ENCODE results near the gene SPATA32. TPM values are rescaled to one million over a fixed set of nuclear protein-coding genes. Genes with fewer than 3 reads are reported as not detected.

Gene SPATA32
- total RNA-seq, 1 donor, result 0.10 TPM

GRCh38 chr17:45225051-45225700, 36.7 kb downstream of the SPATA32 start:
- H3K4me1 ChIP-seq (ENCODE audit: insufficient read depth, low read length), result peaks cover 74% of the 10 kb centered on the region
- no peaks in the 10 kb centered on the region for H3K27me3 ChIP-seq (ENCODE audit: insufficient read depth, low read length)
- peak overlapping the region; percentile 96 for H3K4me3 ChIP-seq (ENCODE audit: low read length)
- no peaks in the 10 kb centered on the region for H3K9me3 ChIP-seq (ENCODE audit: low read depth, low read length)

- peaks cover 74% of the 10 kb centered on the region for H3K4me1 ChIP-seq (ENCODE audit: insufficient read depth, low read length)
- H3K4me3 ChIP-seq (ENCODE audit: low read length), result peak overlapping the region; percentile 96
- no peaks in the 10 kb centered on the region for H3K27me3 ChIP-seq (ENCODE audit: insufficient read depth, low read length)
- no peaks in the 10 kb centered on the region for H3K9me3 ChIP-seq (ENCODE audit: low read depth, low read length)
These were observed 37.2 kb downstream of the SPATA32 start for GRCh38 chr17:45224671-45225050.

GRCh38 chr17:45223539-45224528, 38.1 kb downstream of the SPATA32 start:
- Histone ChIP-seq H3K27me3 (ENCODE audit: insufficient read depth, low read length) (no peaks in the 10 kb centered on the region), H3K9me3 (ENCODE audit: low read depth, low read length) (no peaks in the 10 kb centered on the region), H3K4me3 (ENCODE audit: low read length) (peak overlapping the region; percentile 96), H3K4me1 (ENCODE audit: insufficient read depth, low read length) (peaks cover 74% of the 10 kb centered on the region)

- Histone ChIP-seq H3K9me3 (ENCODE audit: low read depth, low read length) (no peaks in the 10 kb centered on the region), H3K4me1 (ENCODE audit: insufficient read depth, low read length) (peaks cover 69% of the 10 kb centered on the region), H3K27me3 (ENCODE audit: insufficient read depth, low read length) (no peaks in the 10 kb centered on the region), H3K4me3 (ENCODE audit: low read length) (peak overlapping the region; percentile 96)
These were observed 38.8 kb downstream of the SPATA32 start for GRCh38 chr17:45222996-45223538.

GRCh38 chr17:45222289-45222995, 39.5 kb downstream of the SPATA32 start:
- Histone ChIP-seq H3K9me3 (ENCODE audit: low read depth, low read length) (no peaks in the 10 kb centered on the region), H3K4me3 (ENCODE audit: low read length) (peak overlapping the region; percentile 96), H3K4me1 (ENCODE audit: insufficient read depth, low read length) (peaks cover 63% of the 10 kb centered on the region), H3K27me3 (ENCODE audit: insufficient read depth, low read length) (no peaks in the 10 kb centered on the region)

- Histone ChIP-seq H3K4me1 (ENCODE audit: insufficient read depth, low read length) (peaks cover 58% of the 10 kb centered on the region), H3K4me3 (ENCODE audit: low read length) (peak overlapping the region; percentile 96)
These were observed 39.9 kb downstream of the SPATA32 start for GRCh38 chr17:45222014-45222288.

GRCh38 chr17:45221081-45222013, 40.5 kb downstream of the SPATA32 start, which contains the start of gene FMNL1:
Gene FMNL1, plus strand, starts transcription at chr17:45221885. Its CDS starts 240 bp downstream, at chr17:45222125.
- Histone ChIP-seq H3K27me3 (ENCODE audit: insufficient read depth, low read length) (no peaks in the 10 kb centered on the region), H3K9me3 (ENCODE audit: low read depth, low read length) (no peaks in the 10 kb centered on the region), H3K4me1 (ENCODE audit: insufficient read depth, low read length) (peaks cover 52% of the 10 kb centered on the region), H3K4me3 (ENCODE audit: low read length) (peak within 1 kb of the TSS; percentile 96)

More at GRCh38 chr17:45222014-45222288, 39.9 kb downstream of the SPATA32 start:
- Histone ChIP-seq H3K9me3 (ENCODE audit: low read depth, low read length) (no peaks in the 10 kb centered on the region), H3K27me3 (ENCODE audit: insufficient read depth, low read length) (no peaks in the 10 kb centered on the region)

- Histone ChIP-seq H3K4me1 (ENCODE audit: insufficient read depth, low read length) (peaks cover 41% of the 10 kb centered on the region), H3K9me3 (ENCODE audit: low read depth, low read length) (no peaks in the 10 kb centered on the region), H3K4me3 (ENCODE audit: low read length) (peak overlapping the region; percentile 96), H3K27me3 (ENCODE audit: insufficient read depth, low read length) (no peaks in the 10 kb centered on the region)
These were observed 41.8 kb downstream of the SPATA32 start for GRCh38 chr17:45220079-45220478.

GRCh38 chr17:45218895-45219661, 42.8 kb downstream of the SPATA32 start:
- H3K27me3 ChIP-seq (ENCODE audit: insufficient read depth, low read length), result no peaks in the 10 kb centered on the region
- H3K4me3 ChIP-seq (ENCODE audit: low read length), result no peak overlapping the region
- peaks cover 31% of the 10 kb centered on the region for H3K4me1 ChIP-seq (ENCODE audit: insufficient read depth, low read length)

More at GRCh38 chr17:45218895-45219661, 42.8 kb downstream of the SPATA32 start:
- no peaks in the 10 kb centered on the region for H3K9me3 ChIP-seq (ENCODE audit: low read depth, low read length)

Other genes starting within 250 kb of the SPATA32 start
- gene DCAKD, start 210.5 kb downstream of the SPATA32 start, total RNA-seq, result 8.9 TPM
- gene NMT1, start 200.8 kb downstream of the SPATA32 start, total RNA-seq, result 35.2 TPM
- 1.9 TPM for gene PLCD3, start 129.6 kb downstream of the SPATA32 start, total RNA-seq
- 6.9 TPM for gene ACBD4, start 126.4 kb downstream of the SPATA32 start, total RNA-seq
- 17.9 TPM for gene HEXIM1, start 113.6 kb downstream of the SPATA32 start, total RNA-seq
- gene HEXIM2, start 100.2 kb downstream of the SPATA32 start, total RNA-seq, result 3.4 TPM
- 202 TPM for gene FMNL1, start 40.2 kb downstream of the SPATA32 start, total RNA-seq
- gene MAP3K14, start 54.9 kb upstream of the SPATA32 start, total RNA-seq, result 17.4 TPM
- 41.3 TPM for gene ARHGAP27, start 170.8 kb upstream of the SPATA32 start, total RNA-seq
- 62.5 TPM for gene PLEKHM1, start 228.6 kb upstream of the SPATA32 start, total RNA-seq